GM18873 (cell line): ENCODE measurements around the gene MYDGF.

Source experiments
- ATAC-seq: cut with Tn5 transposase; IDR thresholded peaks from one replicate; pipeline ENCODE4 v1.9.1; 2021; ENCODE audit warnings: mild to moderate bottlenecking, moderate library complexity, moderate number of reproducible peaks; ENCODE audit not compliant: unreplicated experiment, low FRiP score

The MYDGF gene

GRCh38 chr19:4619668-4620294 lies 50.4 kb downstream of the MYDGF start:
- no peak for ATAC-seq

GRCh38 chr19:4618019-4618418 lies 52.1 kb downstream of the MYDGF start:
- ATAC-seq: no peak

GRCh38 chr19:4613254-4613751 lies 56.8 kb downstream of the MYDGF start:
- ATAC-seq: no peak

- no peak for ATAC-seq
Measured at GRCh38 chr19:4609878-4610511, 60.1 kb downstream of the MYDGF start.
